ENCODE results near the gene WDHD1.
"Not testable (repeated sequence)": the region's sequence is repeated elsewhere in the genome, so short reads cannot be mapped to it uniquely, and the experiment has no call there.

The WDHD1 gene

DNA sequence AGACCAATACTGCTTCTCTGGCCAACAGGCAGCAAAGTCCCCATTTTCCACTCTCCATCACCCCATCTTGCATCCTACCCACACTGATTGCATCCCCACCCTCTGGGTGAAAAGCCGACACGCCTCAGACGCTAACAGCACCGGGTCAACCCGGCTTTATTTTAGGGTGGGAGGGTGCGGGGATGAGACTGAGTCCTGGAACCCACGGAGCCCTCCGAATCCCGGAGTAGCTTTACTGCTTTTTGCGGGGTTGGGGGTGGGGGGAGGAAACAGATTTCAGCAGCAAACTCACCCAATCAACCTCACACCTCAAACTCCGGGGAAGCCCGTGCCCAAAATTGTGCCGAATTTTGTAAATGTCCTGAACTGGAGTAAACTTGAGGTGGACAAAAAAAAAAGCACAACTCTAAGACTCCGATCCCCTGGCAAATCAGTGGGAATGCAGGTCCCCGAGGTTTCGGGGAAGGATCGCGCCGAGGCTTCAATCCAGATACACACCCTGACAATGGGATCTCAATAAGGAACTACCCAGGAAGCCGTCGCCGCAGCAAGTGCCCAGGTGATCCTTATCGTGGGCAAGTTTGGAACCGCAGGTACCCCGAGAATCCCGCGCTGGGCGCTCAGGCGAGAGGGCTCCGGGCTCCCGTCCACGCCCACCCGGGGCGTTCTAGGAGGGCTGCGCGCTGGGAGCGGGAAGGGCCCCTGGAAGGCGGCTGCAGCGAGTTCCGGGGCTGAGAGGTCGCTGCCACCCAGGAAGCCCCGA, 125.3 kb downstream of the WDHD1 start:
- DNase-seq = peak; percentile 6

DNA sequence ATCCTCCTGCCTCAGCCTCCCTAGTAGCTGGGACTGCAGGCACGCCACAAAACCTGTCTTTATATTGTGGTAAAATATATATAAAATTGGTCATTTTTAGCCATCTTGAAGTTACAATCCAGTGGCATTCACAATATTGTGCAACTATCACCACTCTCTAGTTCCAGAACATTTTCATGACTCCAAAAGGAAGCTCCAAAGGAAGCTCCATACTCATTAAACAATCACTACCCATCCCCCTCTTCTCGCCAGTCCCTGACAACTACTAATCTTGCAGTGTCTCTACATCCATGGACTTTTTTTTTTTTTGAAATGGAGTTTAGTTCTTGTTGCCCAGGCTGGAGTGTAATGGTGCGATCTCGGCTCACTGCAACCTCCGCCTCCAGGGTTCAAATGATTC, 127.3 kb downstream of the WDHD1 start:
- DNase-seq = no peak

DNA sequence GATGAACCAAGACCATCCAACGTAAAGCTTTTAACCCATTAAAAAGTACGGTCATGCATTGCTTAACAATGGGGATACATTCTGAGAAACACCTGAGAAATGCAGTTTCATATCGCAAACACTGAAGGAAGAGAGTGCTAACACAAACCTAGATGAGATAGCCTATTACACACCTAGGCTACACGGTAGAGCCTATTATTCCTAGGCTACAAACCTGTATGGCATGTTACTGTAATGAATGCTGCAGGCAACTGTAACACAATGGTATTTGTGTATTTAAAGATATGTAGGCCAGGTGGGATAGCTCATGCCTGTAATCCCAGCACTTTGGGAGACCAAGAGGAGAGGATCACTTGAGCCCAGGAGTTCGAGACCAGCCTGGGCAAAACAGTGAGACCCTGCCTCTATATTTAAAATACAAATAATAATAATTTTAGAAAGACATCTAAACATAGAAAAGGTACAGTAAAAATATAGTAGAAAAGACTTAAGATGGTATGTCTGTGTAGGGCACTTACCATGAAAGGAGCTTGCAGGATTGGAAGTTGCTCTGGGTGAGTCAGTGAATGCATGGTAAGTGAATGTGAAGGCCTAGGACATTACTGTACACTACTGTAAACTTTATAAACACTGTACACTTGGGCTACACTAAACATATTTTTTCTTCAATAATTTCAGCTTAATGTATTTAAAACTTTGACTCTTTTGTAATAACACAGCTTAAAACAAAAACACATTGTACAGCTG, 128.9 kb downstream of the WDHD1 start:
- not testable (repeated sequence) for DNase-seq

DNA sequence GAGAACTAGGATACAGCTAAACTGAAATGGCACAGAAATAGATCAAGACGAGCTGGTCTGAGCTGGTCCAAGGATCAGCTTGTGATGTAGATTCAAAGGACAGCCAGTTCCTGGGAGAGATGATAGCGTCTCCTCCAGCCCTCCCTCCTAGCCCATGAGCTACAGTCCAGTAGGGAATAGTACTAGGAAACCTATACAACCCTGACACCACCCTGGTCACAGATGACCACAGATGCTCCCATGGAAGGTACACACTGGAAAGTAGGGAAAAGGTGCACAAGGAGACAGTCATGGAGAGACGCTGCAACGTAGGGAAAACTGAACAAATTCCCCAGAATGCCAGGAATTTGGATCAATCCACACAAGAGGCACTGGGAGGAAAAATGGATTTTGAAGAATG, 131.2 kb downstream of the WDHD1 start:
- DNase-seq = no peak

DNA sequence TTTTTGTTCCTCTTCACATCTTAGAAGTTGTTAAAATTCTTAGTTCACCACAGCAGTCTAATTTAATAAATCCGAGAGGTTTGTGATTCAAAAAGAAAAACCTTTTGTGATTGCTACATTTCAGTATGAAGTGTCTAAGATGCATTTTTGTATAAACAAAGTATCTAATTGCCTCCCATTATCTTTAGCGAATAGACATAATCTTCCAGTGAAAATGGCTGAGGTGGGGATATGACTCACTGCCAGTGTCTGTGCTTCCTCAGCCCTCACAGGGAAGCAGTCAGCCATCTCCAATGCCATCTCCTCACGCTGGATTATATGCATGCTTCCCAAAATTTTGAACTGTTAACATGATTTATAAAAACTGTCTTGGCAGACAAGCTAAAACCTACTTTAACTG, 131.9 kb downstream of the WDHD1 start:
- DNase-seq = no peak

DNA sequence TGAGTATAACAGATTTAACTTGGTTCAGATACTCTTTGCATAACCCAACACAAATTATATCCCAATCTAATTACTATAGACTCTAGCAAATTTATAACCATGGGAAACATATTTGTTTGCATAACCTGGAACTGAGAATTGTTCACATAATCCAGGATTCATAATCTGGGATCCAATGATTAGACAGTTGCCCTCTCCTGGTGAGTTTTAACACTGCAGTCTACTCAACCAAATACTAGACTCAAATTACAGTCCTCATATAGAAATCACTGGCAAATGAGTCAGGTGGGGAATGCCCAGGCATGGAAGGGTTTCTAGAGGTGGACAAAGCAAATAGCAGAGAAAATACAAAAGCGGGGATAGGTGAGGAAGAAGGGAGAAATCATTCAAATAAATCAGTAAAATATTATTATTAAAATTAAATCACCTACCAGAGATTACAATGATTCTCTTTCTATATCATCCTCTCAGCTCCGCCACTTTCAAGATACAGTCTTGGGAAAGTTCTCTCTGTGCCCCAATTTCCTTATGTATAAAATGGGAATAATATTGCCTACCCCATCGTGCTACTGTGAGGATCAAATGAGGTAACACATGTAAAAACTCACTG, 133.6 kb downstream of the WDHD1 start:
- peak; percentile 13 for DNase-seq

DNA sequence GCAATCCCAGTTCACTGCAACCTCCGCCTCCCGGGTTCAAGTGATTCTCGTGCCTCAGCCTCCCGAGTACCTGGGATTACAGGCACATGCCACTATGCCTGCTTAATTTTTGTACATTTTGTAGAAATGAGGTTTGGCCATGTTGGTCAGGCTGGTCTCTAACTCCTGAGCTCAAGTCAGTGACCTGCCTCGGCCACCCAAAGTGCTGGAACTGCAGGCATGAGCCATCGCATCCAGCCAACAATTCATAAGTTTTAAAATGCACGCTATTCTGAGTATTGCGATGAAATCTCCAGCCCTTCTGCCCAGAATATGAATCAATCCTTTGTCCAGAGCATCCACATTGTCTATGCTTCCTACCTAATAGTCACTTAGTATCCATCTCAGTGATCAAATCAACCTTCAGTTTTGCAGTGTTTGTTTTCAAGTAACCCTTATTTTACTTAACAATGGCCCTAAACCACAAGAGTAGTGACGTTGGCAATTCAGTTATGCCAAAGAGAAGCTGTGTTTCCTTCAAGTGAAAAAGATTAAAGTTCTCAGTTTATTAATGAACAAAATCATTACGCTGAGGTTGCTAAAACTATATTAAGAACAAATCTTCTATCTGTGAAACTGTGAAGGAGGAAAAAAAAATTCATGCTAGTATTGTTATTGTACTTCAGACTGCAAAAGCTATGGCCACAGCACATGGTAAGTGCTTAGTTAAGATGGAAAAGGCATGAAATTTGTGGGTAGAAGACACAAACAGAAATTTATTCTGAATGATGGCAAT, 135.2 kb downstream of the WDHD1 start:
- no peak for DNase-seq

DNA sequence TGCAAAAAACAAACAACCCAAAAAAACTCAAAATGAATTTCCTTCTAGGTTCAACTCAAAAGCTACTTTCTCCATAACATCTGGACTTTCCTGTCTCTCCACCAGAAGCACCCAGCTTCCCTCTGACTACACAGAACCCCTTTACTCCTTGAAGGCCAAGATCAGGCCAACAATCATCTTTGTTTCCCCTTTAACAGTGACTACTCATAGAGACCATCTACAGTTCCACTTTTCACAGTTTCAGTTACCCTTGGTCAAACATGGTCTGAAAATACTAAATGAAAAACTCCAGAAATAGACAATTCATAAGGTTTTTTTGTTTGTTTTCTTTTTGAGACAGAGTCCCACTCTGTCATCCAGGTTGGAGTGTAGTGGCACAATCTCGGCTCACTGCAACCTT, 136.1 kb downstream of the WDHD1 start:
- no peak for DNase-seq

DNA sequence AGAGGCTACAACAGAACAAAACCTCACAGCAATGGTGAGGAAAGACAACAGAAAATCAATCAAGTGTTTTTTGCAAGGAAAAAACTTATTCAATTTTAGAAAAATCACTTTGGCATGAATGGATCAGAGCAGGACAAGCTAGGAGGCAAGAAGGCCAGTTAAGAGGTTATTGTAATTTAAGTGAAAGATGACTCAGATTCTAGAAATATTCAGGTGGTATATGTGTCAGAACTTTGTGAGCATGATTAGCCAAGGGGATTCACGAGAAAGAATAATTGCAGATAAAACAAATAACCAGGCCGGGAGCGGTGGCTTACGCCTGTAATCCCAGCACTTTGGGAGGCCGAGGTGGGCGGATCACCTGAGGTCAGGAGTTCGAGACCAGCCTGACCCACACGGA, 137.0 kb downstream of the WDHD1 start:
- DNase-seq = no peak

Measured in activated CD4-positive, alpha-beta T cell treated with anti-CD3 and anti-CD28 coated beads, Interleukin-2, amount 50 U/mL, for 1 hour (primary cell).